RPMI7951 (cell line): ENCODE measurements around the gene SPECC1. TPM values are rescaled to one million over a fixed set of nuclear protein-coding genes. Genes with fewer than 3 reads are reported as not detected.
"Not testable (repeated sequence)": the region's sequence is repeated elsewhere in the genome, so short reads cannot be mapped to it uniquely, and the experiment has no call there.

ENCODE experiments used
- DNase-seq: peaks from one replicate; pipeline ENCODE4 v3.0.0-alpha.2; 2012; ENCODE audit warnings: low read depth
- total RNA-seq: library from RNA; depleted of rRNA; stranded (reverse); fragments of >200 nt; shearing (Covaris generic); gene quantifications from 2 replicates; pipeline ENCODE4 v1.2.3, GENCODE V29; 2014

SPECC1 gene
- total RNA-seq, 1 experiment from 2014 or later, result 40.3 TPM

- DNase-seq, result peak; percentile 87
These were observed 165.6 kb downstream of the SPECC1 start for GRCh38 chr17:20174588-20175265.

DNA sequence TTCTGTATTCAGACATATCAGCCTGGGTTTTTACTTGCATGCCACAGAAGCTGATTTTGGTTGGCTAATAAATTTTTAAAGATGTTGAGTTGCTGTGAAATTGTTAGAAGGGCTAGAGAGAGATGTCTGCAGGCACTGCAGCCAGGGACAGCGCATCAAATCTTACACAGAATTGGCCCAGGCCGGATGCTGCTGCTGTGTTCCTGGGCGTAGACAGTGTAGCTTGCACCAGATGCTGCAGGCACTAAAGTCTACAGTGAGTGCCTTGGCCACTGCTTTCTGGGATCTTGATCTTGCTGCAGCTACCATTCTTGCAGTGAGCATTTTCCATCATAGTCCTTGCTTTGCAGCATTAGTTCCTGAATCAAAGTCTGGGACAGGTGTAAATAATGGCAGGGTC is 169.9 kb downstream of the SPECC1 start:
- DNase-seq, result no peak

- DNase-seq, result no peak
These were observed 171.5 kb downstream of the SPECC1 start for GRCh38 chr17:20180661-20181060.

GRCh38 chr17:20184181-20184580 is 175.0 kb downstream of the SPECC1 start:
- DNase-seq, result no peak

DNA sequence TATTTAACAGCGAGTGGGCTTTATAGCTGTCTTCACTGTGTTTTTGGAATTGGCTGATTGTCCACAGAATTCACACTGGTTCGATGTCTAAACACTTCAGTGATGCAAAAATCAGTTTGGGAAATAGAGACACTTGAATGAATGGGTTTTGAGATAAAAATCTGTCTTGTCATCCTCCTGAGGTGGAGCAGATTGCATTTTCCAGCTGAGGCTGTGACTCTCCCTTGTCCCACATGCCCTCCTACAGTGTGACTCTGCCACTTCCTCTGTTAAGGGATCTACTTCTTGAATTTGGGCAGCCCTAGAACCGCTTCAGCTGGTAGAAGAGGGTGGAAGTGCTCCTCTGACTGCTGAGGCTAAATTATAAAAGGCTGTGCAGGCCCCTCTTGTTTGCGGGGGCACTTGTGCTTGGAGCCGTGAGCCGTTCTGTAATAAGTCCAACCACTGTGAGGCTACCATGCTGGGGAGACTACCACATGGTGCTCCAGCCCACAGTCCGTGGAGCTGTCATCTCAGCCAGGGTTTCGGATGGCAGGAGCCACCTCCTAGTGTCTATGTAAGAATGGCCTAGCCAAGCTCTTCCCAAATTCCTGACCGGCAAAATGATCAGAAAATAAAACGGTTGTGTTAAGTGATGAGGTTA is 175.9 kb downstream of the SPECC1 start:
- no peak for DNase-seq

DNA sequence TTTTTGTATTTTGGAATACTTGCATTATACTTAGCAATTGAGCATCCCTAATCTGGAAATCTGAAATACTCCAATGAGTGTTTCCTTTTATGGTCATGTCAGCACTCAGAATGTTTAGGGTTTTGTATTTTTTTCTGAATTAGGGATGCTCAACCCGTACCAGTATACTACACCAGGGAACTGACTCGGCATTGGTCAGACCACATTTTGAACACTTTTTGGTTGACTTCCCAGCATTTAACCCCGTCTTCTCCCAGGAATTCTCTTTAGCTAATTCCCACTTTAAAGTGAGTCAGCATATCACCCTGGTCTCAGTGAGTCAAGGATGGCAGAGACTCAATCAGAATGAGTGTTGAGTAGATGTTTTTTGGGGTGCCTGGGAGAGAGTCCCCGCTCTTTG is 177.9 kb downstream of the SPECC1 start:
- DNase-seq, result peak; percentile 70

- DNase-seq, result peak; percentile 86
These were observed 180.1 kb downstream of the SPECC1 start for GRCh38 chr17:20189302-20189701.

- DNase-seq, result no peak
These were observed 180.8 kb downstream of the SPECC1 start for GRCh38 chr17:20189979-20190378.

- DNase-seq, result no peak
These were observed 181.4 kb downstream of the SPECC1 start for GRCh38 chr17:20190605-20191004.

- peak; percentile 88 for DNase-seq
These were observed 181.9 kb downstream of the SPECC1 start for GRCh38 chr17:20191056-20191455.

DNA sequence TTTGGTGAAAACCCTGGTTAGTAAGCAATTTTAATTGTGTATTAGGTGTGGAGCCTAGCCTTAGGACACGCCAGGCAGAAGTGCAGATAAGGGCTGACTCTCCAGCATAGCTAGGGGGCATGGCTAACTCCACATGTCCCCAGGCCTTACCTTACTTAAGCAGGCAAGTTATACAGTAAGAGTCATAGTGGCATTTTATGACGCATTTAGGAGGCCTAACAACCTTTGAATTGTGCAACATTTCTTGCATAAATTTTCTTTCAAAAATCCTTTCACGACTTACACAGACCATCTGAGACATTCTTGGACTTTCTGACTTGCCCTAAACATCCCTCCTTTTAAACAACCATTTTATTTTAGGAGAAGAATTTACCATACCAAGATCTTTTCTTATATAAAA is 187.1 kb downstream of the SPECC1 start:
- DNase-seq, result not testable (repeated sequence)

GRCh38 chr17:20197272-20197926 is 188.2 kb downstream of the SPECC1 start:
- DNase-seq, result no peak

- no peak for DNase-seq
These were observed 191.0 kb downstream of the SPECC1 start for GRCh38 chr17:20200016-20200795.

- DNase-seq, result no peak
These were observed 191.8 kb downstream of the SPECC1 start for GRCh38 chr17:20200865-20201458.

DNA sequence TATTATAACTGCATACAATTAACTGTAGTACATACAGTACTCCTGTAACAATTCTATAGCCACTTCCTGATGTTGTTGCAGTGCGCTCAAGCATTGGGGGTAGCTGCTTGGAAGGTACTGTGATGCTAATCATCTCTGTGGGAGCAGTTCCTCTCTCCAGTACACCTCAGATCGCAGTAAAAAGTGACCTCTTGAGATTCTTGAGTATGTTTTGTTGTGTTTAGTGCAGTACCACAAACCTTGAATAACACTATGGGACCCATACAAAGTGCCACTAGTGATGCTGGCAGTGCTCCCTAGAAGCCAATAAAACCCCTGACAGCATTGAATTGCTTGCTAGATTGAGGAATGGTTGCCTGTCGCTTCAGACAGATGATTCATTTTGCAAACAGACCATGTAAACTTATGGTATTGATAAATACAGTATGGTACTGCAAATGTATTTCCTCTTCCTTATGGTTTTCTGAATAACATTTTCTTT is 193.0 kb downstream of the SPECC1 start:
- DNase-seq, result no peak

GRCh38 chr17:20203018-20203417 is 193.9 kb downstream of the SPECC1 start:
- no peak for DNase-seq

DNA sequence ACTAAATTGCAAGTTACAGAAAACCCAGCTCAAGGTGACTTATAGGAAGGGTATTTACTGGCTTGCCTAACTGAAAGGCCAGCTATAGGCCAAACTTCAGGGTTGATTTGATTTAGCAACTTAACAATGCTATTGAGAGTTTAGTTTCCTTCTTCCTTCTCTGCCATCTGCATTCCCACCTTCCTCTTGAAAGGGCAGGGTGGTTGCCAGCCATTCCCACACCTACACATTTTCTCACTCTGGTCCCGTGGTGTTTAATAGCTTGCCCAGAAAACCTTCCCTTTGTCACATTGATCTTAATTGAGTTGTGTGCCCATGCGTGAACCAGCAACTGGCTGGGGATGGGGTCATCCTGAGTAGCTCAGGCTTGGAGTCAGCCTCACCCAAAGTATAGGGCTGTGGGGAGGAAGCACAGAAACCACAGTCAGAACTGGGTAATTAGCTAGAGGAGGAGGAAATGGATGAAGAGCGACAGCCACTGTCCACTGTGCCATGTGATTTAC is 194.7 kb downstream of the SPECC1 start:
- peak; percentile 71 for DNase-seq

GRCh38 chr17:20205609-20206008 is 196.4 kb downstream of the SPECC1 start:
- DNase-seq, result no peak

DNA sequence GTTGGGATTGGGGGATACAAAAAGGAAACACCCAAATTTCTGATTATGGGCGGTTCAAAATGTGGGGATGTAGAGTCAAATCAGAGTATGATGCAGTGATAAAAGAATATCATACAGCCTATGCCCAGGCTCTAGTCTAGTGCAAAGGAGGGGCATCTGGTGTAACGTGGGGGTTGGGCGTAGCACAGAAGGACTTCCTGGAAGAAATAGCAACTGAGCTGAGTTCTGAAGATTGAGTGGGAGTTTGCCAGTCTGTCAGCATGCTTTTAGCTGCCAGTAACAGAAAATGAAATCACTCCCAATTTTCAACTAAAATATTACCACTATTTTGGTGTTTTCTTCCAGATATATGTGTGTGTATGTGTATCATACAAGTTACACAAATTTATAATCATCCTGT is 196.9 kb downstream of the SPECC1 start:
- peak; percentile 52 for DNase-seq

DNA sequence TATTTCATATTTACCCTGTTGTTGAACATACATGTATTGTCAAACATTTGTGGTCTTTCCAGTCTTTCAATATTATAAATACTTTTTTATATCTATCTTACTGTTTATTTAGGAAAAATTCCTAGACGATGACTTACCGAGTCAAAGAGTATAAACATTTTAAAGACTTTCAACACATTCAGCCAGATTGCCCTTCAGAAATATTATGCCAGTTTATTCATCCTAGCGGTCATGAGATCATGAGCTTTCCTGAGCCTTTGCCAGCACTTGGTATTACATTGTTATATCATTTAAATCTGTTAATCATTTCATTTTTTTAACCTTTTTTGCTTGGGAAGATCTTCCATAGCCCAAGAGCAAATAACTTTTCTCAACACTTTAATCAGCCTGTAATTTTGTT is 197.4 kb downstream of the SPECC1 start:
- DNase-seq, result peak; percentile 56

- DNase-seq, result no peak
These were observed 198.3 kb downstream of the SPECC1 start for GRCh38 chr17:20207262-20207985.
